Right lobe of liver (tissue), 4 donors: Measurements from ENCODE around the gene UPP2.

Experiments
- POLR2A ChIP-seq: fragments of 450-650 bp; IDR thresholded peaks from one replicate; pipeline ENCODE4 v1.6.1; 2017; ENCODE audit warnings: antibody characterized with exemption, mild to moderate bottlenecking
- TF ChIP-seq, protein P1 (sequence below), 4 donors: fragments of 200-600 bp in 3 of 4; fragments of 450-650 bp in 1 of 4; IDR thresholded peaks; one replicate each; pipeline versions ENCODE4 v1.5.1 to v1.8.0; 2016 to 2022; ENCODE audit warnings: antibody characterized with exemption in 4 of 4, mild to moderate bottlenecking in 2 of 4
- donor health status: DM: no; HTN: no; CAD: no.
- donor health status: DM: no; HTN: no; CAD: no.
- donor health status: DM: no; HTN: yes; CAD: no.

DNA sequence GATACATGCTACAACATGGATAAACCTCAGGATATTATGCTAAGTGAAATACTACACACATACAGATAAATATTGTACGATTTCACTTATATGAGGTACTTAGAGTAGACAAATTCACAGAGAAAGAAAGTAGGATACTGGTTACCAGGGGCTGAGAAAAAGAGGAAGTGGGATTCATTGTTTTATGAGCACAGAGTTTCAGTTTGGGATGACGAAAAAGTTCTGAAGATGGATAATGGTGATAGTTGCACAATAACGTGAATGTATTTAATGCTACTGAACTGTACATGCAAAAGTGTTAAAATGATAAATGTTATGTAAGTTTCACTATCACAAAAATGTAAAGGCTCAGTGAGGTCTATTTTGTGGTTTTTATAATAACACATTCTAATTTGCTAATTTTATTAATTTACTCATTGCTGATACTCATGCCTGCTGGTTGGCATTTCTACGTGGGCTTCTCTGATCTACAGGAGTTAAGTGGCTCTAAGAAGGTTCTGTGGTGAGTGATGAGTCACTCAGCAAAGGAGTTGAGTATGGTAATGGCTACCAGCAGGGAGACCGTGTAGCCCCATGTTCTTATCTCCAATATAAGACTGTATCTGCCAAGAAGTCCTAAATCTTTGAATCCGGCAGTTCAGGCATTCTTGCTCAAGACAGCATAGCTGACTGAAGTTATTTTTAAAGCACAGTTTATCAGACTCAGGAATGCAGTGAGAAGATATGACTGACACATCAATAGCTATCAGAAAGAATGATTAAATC lies 41.1 kb downstream of the UPP2 start:
- TF ChIP-seq, protein P1, sequence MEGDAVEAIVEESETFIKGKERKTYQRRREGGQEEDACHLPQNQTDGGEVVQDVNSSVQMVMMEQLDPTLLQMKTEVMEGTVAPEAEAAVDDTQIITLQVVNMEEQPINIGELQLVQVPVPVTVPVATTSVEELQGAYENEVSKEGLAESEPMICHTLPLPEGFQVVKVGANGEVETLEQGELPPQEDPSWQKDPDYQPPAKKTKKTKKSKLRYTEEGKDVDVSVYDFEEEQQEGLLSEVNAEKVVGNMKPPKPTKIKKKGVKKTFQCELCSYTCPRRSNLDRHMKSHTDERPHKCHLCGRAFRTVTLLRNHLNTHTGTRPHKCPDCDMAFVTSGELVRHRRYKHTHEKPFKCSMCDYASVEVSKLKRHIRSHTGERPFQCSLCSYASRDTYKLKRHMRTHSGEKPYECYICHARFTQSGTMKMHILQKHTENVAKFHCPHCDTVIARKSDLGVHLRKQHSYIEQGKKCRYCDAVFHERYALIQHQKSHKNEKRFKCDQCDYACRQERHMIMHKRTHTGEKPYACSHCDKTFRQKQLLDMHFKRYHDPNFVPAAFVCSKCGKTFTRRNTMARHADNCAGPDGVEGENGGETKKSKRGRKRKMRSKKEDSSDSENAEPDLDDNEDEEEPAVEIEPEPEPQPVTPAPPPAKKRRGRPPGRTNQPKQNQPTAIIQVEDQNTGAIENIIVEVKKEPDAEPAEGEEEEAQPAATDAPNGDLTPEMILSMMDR (IDR thresholded peaks at IDR 0.05): no peak
- TF ChIP-seq POLR2A: no peak
